Esophagus muscularis mucosa (tissue), 4 donors: ENCODE data around the gene PAF1. TPM values are rescaled to one million over a fixed set of nuclear protein-coding genes. Genes with fewer than 3 reads are reported as not detected.

Experiments
- DNase-seq: peaks from one replicate; pipeline ENCODE4 v3.0.0-alpha.2; 2017; ENCODE audit errors: extremely low spot score
- H3K27ac ChIP-seq, 4 donors: fragments of 200-600 bp; sonication (generic); replicated peaks in 1 of 4; 1 replicate in 3 of 4; 2 replicates in 1 of 4; pipeline ENCODE4 v1.5.1; 2016 to 2019; ENCODE audit warnings: mild to moderate bottlenecking in 1 of 4
- H3K27me3 ChIP-seq, 4 donors: fragments of 200-600 bp; sonication (generic); one replicate each; pipeline versions ENCODE4 v1.5.1 to v1.6.0; 2016 to 2019
- H3K36me3 ChIP-seq, 4 donors: fragments of 200-600 bp; sonication (generic); one replicate each; pipeline ENCODE4 v1.5.1; 2016 to 2019
- H3K4me1 ChIP-seq, 4 donors: fragments of 200-600 bp; sonication (generic); one replicate each; pipeline ENCODE4 v1.5.1; 2016 to 2019
- H3K4me3 ChIP-seq, 4 donors: fragments of 200-600 bp; sonication (generic); 1 replicate in 2 of 4; 2 replicates in 2 of 4; pipeline ENCODE4 v1.5.1; 2016 to 2019; ENCODE audit warnings: mild to moderate bottlenecking in 4 of 4, moderate library complexity in 1 of 4
- H3K9me3 ChIP-seq, 4 donors: fragments of 200-600 bp; sonication (generic); 1 replicate in 3 of 4; 2 replicates in 1 of 4; pipeline ENCODE4 v1.5.1; 2016 to 2019
- CTCF ChIP-seq, 3 experiments: fragments of 200-600 bp in 2 of 3; fragments of 450-650 bp in 1 of 3; sonication (generic) in 2 of 3; IDR thresholded peaks; one replicate each; pipeline ENCODE4 v1.5.1; 2017 to 2019; ENCODE audit warnings: antibody characterized with exemption in 3 of 3, mild to moderate bottlenecking in 2 of 3, moderate library complexity in 1 of 3
- EP300 ChIP-seq: sonication (generic); formaldehyde crosslinking; IDR thresholded peaks from one replicate; pipeline ENCODE4 v1.6.1; 2017; ENCODE audit warnings: antibody characterized with exemption
- POLR2A ChIP-seq: fragments of 450-650 bp; IDR thresholded peaks from one replicate; pipeline ENCODE4 v1.6.1; 2017; ENCODE audit warnings: antibody characterized with exemption, moderate library complexity, mild to moderate bottlenecking, low read depth
- POLR2AphosphoS5 ChIP-seq, 2 donors: sonication (generic); formaldehyde crosslinking; IDR thresholded peaks; one replicate each; pipeline ENCODE4 v1.6.1; 2017; ENCODE audit warnings: antibody characterized with exemption in 2 of 2
- WGBS: methylation state at CpG from one replicate; pipeline ENCODE4 v1.1.5; 2018; 5-methylcytosine and 5-hydroxymethylcytosine counted together
- intact Hi-C: fragments of 100-400 bp; cut with DNase I; formaldehyde crosslinking; loops from one replicate; pipeline ENCODE4 v1.15.1; 2023
- total RNA-seq, 4 donors: library from RNA; depleted of rRNA; stranded (reverse); fragments of >200 nt; gene quantifications; one replicate each; pipeline versions ENCODE4 v1.1.0 to v1.2.1, GENCODE V29; 2016

Gene PAF1
- total RNA-seq, 4 donors from 2014 or later: 31.6 to 47.2 (median 41.5) TPM

- no peak for DNase-seq
- intact Hi-C loops: loop anchor here (1.0 to 2.0 kb wide), 2 partner anchors 15 to 32 kb away; partner anchors contain the start of gene SUPT5H
- no peaks in the 10 kb centered on the region for H3K27me3 ChIP-seq
- no peaks in the 10 kb centered on the region for H3K9me3 ChIP-seq
- H3K27ac ChIP-seq: peak overlapping the region; percentile 91 to 100 (median 99)
- TF ChIP-seq EP300 (no peak), POLR2AphosphoS5 (IDR thresholded peaks at IDR 0.05) (no peak), CTCF (IDR thresholded peaks at IDR 0.05) (peak in 1 of 3 experiments; percentile 28), POLR2A (no peak)
- WGBS: 0% methylated on average over 4 of the region's 24 CpGs
- peaks cover 17 to 40% (median 35%) of the 10 kb centered on the region in 4 donors for H3K36me3 ChIP-seq
- peaks cover 33 to 65% (median 57%) of the 10 kb centered on the region in 4 donors for H3K4me1 ChIP-seq
- H3K4me3 ChIP-seq: peak overlapping the region; percentile 63 to 93 (median 80)
Measured at GRCh38 chr19:39412867-39413271, 22.0 kb upstream of the PAF1 start.

- Histone ChIP-seq H3K4me1 (peaks cover 33 to 62% (median 56%) of the 10 kb centered on the region in 4 donors), H3K27me3 (no peaks in the 10 kb centered on the region), H3K27ac (peak within 1 kb of the TSS; percentile 99 to 100 (median 100)), H3K36me3 (peaks cover 15 to 40% (median 35%) of the 10 kb centered on the region in 4 donors), H3K9me3 (no peaks in the 10 kb centered on the region), H3K4me3 (peak within 1 kb of the TSS; percentile 63 to 93 (median 80))
- intact Hi-C loops: loop anchor here (1.0 to 2.0 kb wide), 2 partner anchors 14 to 33 kb away; partner anchors contain the start of gene SUPT5H
- WGBS: 0% methylated on average over 16 of the region's 60 CpGs
- TF ChIP-seq POLR2A (peak; percentile 97), CTCF (IDR thresholded peaks at IDR 0.05) (peak; percentile 88 to 93 (median 91)), POLR2AphosphoS5 (IDR thresholded peaks at IDR 0.05) (peak in 1 of 2 donors; percentile 95), EP300 (no peak)
- DNase-seq: peak; percentile 100
Measured at GRCh38 chr19:39412100-39412866, 21.4 kb upstream of the PAF1 start, which contains the start of gene PLEKHG2. PLEKHG2 (plus strand) TSS chr19:39412669; CDS start chr19:39414087, 1,418 bp downstream.

DNA sequence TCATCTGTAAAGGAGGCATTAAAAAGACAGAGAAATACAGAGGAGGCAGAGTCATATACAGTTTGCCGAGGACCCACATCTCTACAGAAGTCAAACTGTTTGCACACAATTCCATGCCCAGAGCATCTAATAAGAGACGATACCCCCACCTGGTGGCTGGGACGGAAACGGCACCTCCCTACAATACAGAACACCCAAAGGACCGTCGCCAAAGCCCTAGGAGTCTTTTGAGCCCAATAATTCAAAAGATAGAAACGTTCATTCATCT, 20.9 kb upstream of the PAF1 start:
- peak; percentile 98 for DNase-seq
- TF ChIP-seq CTCF (IDR thresholded peaks at IDR 0.05): peak; percentile 90 to 99 (median 95)
- no peak for TF ChIP-seq EP300
- intact Hi-C loops: loop anchor here (1.0 to 2.0 kb wide), 2 partner anchors 13 to 33 kb away; partner anchors contain the start of gene SUPT5H
- peaks cover 13 to 36% (median 34%) of the 10 kb centered on the region in 4 donors for H3K36me3 ChIP-seq
- H3K27me3 ChIP-seq: no peaks in the 10 kb centered on the region
- WGBS: 0% methylated on average over 7 of the region's 7 CpGs
- H3K4me3 ChIP-seq: peak overlapping the region; percentile 63 to 93 (median 80)
- peaks cover 32 to 57% (median 53%) of the 10 kb centered on the region in 4 donors for H3K4me1 ChIP-seq
- H3K9me3 ChIP-seq: no peaks in the 10 kb centered on the region
- peak overlapping the region; percentile 99 to 100 (median 100) for H3K27ac ChIP-seq

GRCh38 chr19:39411081-39411831, 20.4 kb upstream of the PAF1 start:
- no peaks in the 10 kb centered on the region for H3K9me3 ChIP-seq
- peak in 1 of 2 donors; percentile 77 for TF ChIP-seq POLR2AphosphoS5 (IDR thresholded peaks at IDR 0.05)
- no peak for TF ChIP-seq CTCF (IDR thresholded peaks at IDR 0.05)
- TF ChIP-seq EP300: peak; percentile 52
- peak; percentile 66 for TF ChIP-seq POLR2A
- intact Hi-C loops: no loop called here
- WGBS: 10% methylated on average over 9 of the region's 9 CpGs
- peaks cover 29 to 53% (median 48%) of the 10 kb centered on the region in 4 donors for H3K4me1 ChIP-seq
- H3K27me3 ChIP-seq: no peaks in the 10 kb centered on the region
- H3K36me3 ChIP-seq: peaks cover 13 to 31% (median 29%) of the 10 kb centered on the region in 4 donors
- H3K4me3 ChIP-seq: peak overlapping the region; percentile 63 to 93 (median 80)
- H3K27ac ChIP-seq: peak overlapping the region; percentile 99 to 100 (median 100)
- no peak for DNase-seq
